Ishikawa (cell line): Measurements from ENCODE around the gene CFAP46.

ENCODE experiments used
- CREB1 ChIP-seq: IDR thresholded peaks from 2 replicates; pipeline ENCODE4 v1.6.1; 2012; ENCODE audit warnings: low read depth
- EP300 ChIP-seq: IDR thresholded peaks from 2 replicates; pipeline ENCODE4 v1.6.1; 2012; ENCODE audit warnings: borderline replicate concordance
- RAD21 ChIP-seq: IDR thresholded peaks from 2 replicates; pipeline ENCODE4 v1.6.1; 2012; ENCODE audit warnings: low read depth
- TCF12 ChIP-seq: IDR thresholded peaks from 2 replicates; pipeline ENCODE4 v1.6.1; 2012; ENCODE audit warnings: low read depth
- TEAD4 ChIP-seq: IDR thresholded peaks from 2 replicates; pipeline ENCODE4 v1.6.1; 2012
- ZBTB7A ChIP-seq: IDR thresholded peaks from 2 replicates; pipeline ENCODE4 v1.6.1; 2012; ENCODE audit warnings: low read depth
- TF ChIP-seq, protein P1 (sequence below): IDR thresholded peaks from 2 replicates; pipeline ENCODE4 v1.6.1; 2012; ENCODE audit warnings: low read depth, mild to moderate bottlenecking
- TF ChIP-seq, protein P2 (sequence below): IDR thresholded peaks from 2 replicates; pipeline ENCODE4 v1.6.1; 2012

DNA sequence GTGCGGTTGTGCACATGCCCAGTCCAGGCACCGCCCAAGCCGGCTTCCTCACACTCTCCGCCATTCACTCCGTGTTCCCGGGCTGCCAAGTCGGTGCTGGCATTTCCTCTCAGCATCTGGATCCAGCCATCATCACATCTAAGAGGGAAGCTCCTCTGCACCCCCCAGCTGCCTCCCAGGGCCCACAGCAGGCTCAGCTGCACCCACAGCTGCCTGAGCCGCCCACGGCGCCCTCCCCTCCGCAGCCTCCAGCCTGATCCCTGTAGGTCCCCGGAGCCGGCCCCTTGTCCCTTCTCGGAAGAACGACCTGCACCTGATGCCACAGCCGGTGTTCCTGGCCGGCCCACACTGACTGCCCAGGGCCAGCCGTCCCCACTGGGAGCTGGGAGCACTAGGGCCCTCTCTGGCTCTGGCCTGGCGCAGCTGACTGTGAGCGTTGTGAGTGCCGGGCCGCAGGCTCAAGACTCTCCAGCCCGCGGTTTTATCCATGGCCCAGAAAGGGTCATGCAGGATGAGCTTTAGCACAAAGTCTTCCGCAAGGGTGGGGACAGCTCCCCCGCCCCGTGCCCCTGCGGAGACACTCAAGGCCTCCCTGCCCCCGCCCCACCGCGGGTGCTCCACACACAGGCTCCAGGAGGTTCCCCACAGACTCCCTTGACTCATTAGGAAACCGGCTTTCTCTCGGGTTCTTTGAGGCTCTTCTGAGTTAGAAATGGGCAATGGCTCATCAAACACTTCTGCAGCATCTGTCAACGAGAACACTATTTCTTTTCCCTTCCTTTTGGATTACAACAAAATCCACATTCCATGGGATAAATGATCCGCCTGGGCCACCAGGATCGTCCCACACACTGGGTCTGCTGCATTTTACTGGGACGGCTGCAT lies 31.2 kb downstream of the CFAP46 start:
- TF ChIP-seq RAD21: no peak
- TF ChIP-seq, protein P1, sequence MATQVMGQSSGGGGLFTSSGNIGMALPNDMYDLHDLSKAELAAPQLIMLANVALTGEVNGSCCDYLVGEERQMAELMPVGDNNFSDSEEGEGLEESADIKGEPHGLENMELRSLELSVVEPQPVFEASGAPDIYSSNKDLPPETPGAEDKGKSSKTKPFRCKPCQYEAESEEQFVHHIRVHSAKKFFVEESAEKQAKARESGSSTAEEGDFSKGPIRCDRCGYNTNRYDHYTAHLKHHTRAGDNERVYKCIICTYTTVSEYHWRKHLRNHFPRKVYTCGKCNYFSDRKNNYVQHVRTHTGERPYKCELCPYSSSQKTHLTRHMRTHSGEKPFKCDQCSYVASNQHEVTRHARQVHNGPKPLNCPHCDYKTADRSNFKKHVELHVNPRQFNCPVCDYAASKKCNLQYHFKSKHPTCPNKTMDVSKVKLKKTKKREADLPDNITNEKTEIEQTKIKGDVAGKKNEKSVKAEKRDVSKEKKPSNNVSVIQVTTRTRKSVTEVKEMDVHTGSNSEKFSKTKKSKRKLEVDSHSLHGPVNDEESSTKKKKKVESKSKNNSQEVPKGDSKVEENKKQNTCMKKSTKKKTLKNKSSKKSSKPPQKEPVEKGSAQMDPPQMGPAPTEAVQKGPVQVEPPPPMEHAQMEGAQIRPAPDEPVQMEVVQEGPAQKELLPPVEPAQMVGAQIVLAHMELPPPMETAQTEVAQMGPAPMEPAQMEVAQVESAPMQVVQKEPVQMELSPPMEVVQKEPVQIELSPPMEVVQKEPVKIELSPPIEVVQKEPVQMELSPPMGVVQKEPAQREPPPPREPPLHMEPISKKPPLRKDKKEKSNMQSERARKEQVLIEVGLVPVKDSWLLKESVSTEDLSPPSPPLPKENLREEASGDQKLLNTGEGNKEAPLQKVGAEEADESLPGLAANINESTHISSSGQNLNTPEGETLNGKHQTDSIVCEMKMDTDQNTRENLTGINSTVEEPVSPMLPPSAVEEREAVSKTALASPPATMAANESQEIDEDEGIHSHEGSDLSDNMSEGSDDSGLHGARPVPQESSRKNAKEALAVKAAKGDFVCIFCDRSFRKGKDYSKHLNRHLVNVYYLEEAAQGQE: no peak
- TF ChIP-seq EP300: no peak
- TF ChIP-seq TCF12: no peak
- no peak for TF ChIP-seq CREB1
- no peak for TF ChIP-seq ZBTB7A
- TF ChIP-seq, protein P2, sequence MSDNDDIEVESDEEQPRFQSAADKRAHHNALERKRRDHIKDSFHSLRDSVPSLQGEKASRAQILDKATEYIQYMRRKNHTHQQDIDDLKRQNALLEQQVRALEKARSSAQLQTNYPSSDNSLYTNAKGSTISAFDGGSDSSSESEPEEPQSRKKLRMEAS: no peak
- no peak for TF ChIP-seq TEAD4
